PC-3 (cell line): Measurements from ENCODE around the gene EIF4G3.

Experiments used
- CTCF ChIP-seq: fragments of 300-600 bp; sonication (generic); conservative IDR thresholded peaks from 2 replicates; pipeline ENCODE4 v1.5.1; 2017; ENCODE audit warnings: antibody characterized with exemption, low read depth, mild to moderate bottlenecking, low read length
- EZH2 ChIP-seq: fragments of 300-600 bp; sonication (generic); IDR thresholded peaks from one replicate; pipeline ENCODE4 v1.6.1; 2017; ENCODE audit warnings: antibody characterized with exemption, mild to moderate bottlenecking, low read length; ENCODE audit not compliant: unreplicated experiment

GRCh38 chr1:20891091-20891490 lies 285.6 kb downstream of the EIF4G3 start:
- TF ChIP-seq CTCF: no peak
- TF ChIP-seq EZH2: no peak
